HepG2 (cell line): Measurements from ENCODE around the gene ZMYND10. TPM values are rescaled to one million over a fixed set of nuclear protein-coding genes. Genes with fewer than 3 reads are reported as not detected.

Experiments used
- FOXO4 ChIP-seq: sonication (generic); formaldehyde crosslinking; conservative IDR thresholded peaks from 2 replicates; pipeline ENCODE4 v1.8.1; 2023; ENCODE audit warnings: missing genetic modification reagents
- HOXA9 ChIP-seq: sonication (generic); formaldehyde crosslinking; IDR thresholded peaks from 2 replicates; pipeline ENCODE4 v1.8.1; 2022; ENCODE audit warnings: missing genetic modification reagents, mild to moderate bottlenecking, moderate library complexity, borderline replicate concordance
- KLF9 ChIP-seq: IDR thresholded peaks from 2 replicates; pipeline ENCODE4 v1.6.1; 2016; ENCODE audit warnings: low read depth
- MAFK ChIP-seq, 2 experiments: IDR thresholded peaks in 1 of 2; conservative IDR thresholded peaks in 1 of 2; 2 replicates each; pipeline ENCODE4 v1.6.1; 2011; ENCODE audit warnings: improper control_type of control experiment in 2 of 2, low read length in 2 of 2
- PLSCR1 ChIP-seq: sonication (generic); formaldehyde crosslinking; IDR thresholded peaks from 2 replicates; pipeline ENCODE4 v1.5.0; 2020; ENCODE audit warnings: missing genetic modification reagents, mild to moderate bottlenecking, borderline replicate concordance
- SAP130 ChIP-seq: IDR thresholded peaks from 2 replicates; pipeline ENCODE4 v1.6.1; 2016; ENCODE audit warnings: low read depth
- TFE3 ChIP-seq: IDR thresholded peaks from 2 replicates; pipeline ENCODE4 v1.6.1; 2016
- ZBTB34 ChIP-seq: sonication (generic); formaldehyde crosslinking; IDR thresholded peaks from 2 replicates; pipeline ENCODE4 v1.8.0; 2022; ENCODE audit warnings: mild to moderate bottlenecking, missing genetic modification reagents
- ZC3H13 ChIP-seq: sonication (generic); formaldehyde crosslinking; IDR thresholded peaks from 2 replicates; pipeline ENCODE4 v1.8.1; 2023; ENCODE audit warnings: mild to moderate bottlenecking, missing genetic modification reagents, moderate library complexity
- ZNF264 ChIP-seq: sonication (generic); formaldehyde crosslinking; IDR thresholded peaks from 2 replicates; pipeline ENCODE4 v1.4.0; 2020; ENCODE audit warnings: missing genetic modification reagents
- ZNF318 ChIP-seq: sonication (generic); formaldehyde crosslinking; IDR thresholded peaks from 2 replicates; pipeline ENCODE4 v1.4.0; 2020; ENCODE audit warnings: mild to moderate bottlenecking, missing genetic modification reagents
- ZNF589 ChIP-seq: sonication (generic); formaldehyde crosslinking; conservative IDR thresholded peaks from 2 replicates; pipeline ENCODE4 v1.8.0; 2022; ENCODE audit warnings: mild to moderate bottlenecking, moderate library complexity, missing genetic modification reagents
- ZNF841 ChIP-seq: sonication (generic); formaldehyde crosslinking; IDR thresholded peaks from 2 replicates; pipeline ENCODE4 v1.8.1; 2023; ENCODE audit warnings: missing genetic modification reagents, borderline replicate concordance
- polyA plus RNA-seq, 8 experiments: library from polyadenylated mRNA; depleted of rRNA in 3 of 8; stranded (reverse) in 7 of 8; unstranded in 1 of 8; fragments of >200 nt; fragmentation: Illumina TruSeq in 4 of 8; extraction: Trizol in 4 of 8; gene quantifications; 2 replicates each; pipeline versions ENCODE4 v1.2.1 to v1.2.3, GENCODE V29; 2011 to 2016; ENCODE audit warnings: low read depth in 4 of 8, missing spikeins in 1 of 8, mixed read lengths in 1 of 8; ENCODE audit not compliant: insufficient read depth in 1 of 8
- total RNA-seq, 5 experiments: library from RNA; depleted of rRNA; stranded (reverse); fragments of >200 nt; fragmentation: Illumina TruSeq; extraction: Trizol; gene quantifications; 2 replicates each; pipeline ENCODE4 v1.2.3, GENCODE V29; 2016; ENCODE audit warnings: low read depth in 1 of 5

ZMYND10 gene
- total and polyA plus RNA-seq, 2 of the 13 experiments (the other 11 are each of a cell fraction or from before 2014, with no cell fraction given), result 0.60 to 0.74 TPM

- TF ChIP-seq ZBTB34 (peak; percentile 79; the same call in 1 of the 2 replicates), ZC3H13 (CRISPR knock-in tag) (peak; percentile 89), HOXA9 (CRISPR knock-in tag) (peak; percentile 80; the same call in 1 of the 2 replicates), PLSCR1 (0 out of 2 replicates have a peak, but pooled peaks have one; percentile 47), MAFK (conservative IDR thresholded peaks at IDR 0.05 in 1 of 2, IDR thresholded peaks at IDR 0.05 in 1 of 2; ENCODE audit: low read length in 2 of 2) (no peak), SAP130 (CRISPR knock-in tag) (peak; percentile 96), TFE3 (CRISPR knock-in tag) (peak; percentile 82; the same call in 1 of the 2 replicates), ZNF318 (no peak; the same call in 1 of the 2 replicates), ZNF589 (CRISPR knock-in tag) (peak; percentile 74; the same call in 1 of the 2 replicates), ZNF841 (no peak; the same call in 1 of the 2 replicates), KLF9 (peak; percentile 82; the same call in 1 of the 2 replicates), ZNF264 (CRISPR knock-in tag) (peak; percentile 91; the same call in 1 of the 2 replicates), FOXO4 (peak; percentile 92; the same call in 1 of the 2 replicates)
These were observed 5.2 kb upstream of the ZMYND10 start, which contains the start of the genes CYB561D2 and NPRL2 (continued) for GRCh38 chr3:50350527-50351322.
